Suprapubic skin (tissue), 3 donors: ENCODE results near the gene TMEM145.

Source experiments
- POLR2AphosphoS5 ChIP-seq, 3 donors: sonication (generic); formaldehyde crosslinking; IDR thresholded peaks; one replicate each; pipeline ENCODE4 v1.6.1; 2017; ENCODE audit warnings: antibody characterized with exemption in 3 of 3
- TF ChIP-seq, protein P1 (sequence below), 2 donors: fragments of 200-600 bp in 1 of 2; fragments of 450-650 bp in 1 of 2; sonication (generic) in 1 of 2; IDR thresholded peaks; one replicate each; pipeline ENCODE4 v1.5.1; 2016 to 2019; ENCODE audit warnings: antibody characterized with exemption in 2 of 2, mild to moderate bottlenecking in 1 of 2, moderate library complexity in 1 of 2

DNA sequence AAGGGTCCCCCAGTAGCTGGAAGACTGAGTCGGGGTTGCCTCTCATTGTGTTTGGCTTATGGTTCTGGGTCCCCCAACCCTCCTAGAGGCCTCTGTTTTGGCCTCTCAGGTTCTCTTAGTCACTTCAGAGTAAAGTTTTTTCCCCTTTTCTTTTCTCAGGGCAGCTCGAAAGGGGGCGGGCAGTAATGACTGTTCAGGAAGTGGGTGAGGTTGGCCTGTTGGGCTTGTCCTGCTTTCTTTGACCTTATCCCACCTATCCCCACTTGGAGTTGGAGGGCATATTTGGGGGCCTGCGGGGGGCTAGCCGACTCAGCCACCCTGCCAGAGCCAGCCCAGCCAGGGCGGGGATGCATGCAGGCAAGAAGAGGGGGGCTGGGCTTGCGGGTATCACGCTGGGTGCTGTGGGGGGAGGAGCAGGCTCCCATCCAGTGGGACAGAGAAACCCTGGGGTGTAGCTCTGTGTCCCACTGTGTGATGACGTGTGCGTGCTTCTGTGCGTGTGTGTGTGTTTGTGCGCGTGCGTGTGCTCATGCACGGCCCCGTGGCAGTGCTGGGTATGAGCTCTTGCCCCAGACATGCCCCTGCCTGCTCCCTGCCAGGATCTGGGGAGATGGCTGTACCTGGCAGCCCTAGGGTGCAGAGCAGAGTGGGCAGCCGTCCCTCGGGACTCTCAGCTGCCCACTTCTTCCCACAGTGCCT, 42.6 kb upstream of the TMEM145 start:
- no peak for TF ChIP-seq POLR2AphosphoS5 (IDR thresholded peaks at IDR 0.05)
- TF ChIP-seq, protein P1, sequence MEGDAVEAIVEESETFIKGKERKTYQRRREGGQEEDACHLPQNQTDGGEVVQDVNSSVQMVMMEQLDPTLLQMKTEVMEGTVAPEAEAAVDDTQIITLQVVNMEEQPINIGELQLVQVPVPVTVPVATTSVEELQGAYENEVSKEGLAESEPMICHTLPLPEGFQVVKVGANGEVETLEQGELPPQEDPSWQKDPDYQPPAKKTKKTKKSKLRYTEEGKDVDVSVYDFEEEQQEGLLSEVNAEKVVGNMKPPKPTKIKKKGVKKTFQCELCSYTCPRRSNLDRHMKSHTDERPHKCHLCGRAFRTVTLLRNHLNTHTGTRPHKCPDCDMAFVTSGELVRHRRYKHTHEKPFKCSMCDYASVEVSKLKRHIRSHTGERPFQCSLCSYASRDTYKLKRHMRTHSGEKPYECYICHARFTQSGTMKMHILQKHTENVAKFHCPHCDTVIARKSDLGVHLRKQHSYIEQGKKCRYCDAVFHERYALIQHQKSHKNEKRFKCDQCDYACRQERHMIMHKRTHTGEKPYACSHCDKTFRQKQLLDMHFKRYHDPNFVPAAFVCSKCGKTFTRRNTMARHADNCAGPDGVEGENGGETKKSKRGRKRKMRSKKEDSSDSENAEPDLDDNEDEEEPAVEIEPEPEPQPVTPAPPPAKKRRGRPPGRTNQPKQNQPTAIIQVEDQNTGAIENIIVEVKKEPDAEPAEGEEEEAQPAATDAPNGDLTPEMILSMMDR (IDR thresholded peaks at IDR 0.05), result no peak
